ENCODE results near the gene ZER1.

Gene ZER1

DNA sequence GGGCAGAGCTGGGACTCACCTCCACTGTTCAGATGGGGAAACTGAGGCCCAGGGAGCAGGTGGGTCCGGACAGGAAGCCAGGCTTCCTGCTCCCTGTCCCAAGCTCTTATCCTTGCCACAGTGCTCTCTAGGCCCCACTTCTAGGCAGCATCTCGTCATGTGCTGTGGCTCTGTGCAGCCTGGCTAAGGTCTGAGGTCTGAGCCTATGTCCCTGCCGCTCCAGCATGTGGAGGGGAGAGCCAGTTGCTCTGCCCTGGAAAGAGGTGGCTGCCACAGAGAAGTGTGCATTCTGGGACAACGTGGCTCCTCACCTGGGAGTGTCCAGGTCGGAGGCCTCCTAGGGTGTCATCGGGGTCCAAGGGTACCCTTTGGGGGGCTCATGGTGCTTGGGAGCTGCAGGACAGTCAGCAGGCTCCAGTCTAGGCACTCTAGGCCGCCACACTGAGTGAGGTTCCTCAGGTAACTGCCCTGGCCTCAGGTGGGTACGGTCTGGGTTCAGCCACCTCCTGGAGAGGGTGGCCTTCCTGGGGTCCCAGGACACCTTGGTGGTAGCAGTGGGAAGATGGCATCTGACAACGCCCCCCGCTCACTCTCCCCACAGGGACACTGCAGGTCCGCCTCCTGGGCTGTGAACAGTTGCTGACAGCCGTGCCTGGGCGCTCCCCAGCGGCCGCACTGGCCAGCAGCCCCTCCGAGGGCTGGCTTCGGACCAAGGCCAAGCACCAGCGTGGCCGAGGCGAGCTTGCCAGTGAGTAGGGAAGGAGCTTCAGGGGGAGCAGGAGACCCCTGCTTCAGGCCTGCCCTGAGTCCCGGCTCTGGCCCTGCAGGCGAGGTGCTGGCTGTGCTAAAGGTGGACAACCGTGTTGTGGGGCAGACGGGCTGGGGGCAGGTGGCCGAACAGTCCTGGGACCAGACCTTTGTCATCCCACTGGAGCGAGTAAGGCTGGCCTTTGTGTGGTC is 59.0 kb downstream of the ZER1 start:
- H2AFZ ChIP-seq (ENCODE audit: low read depth, low read length, severe bottlenecking), result no peak overlapping the region
- no peaks in the 10 kb centered on the region for H3K27me3 ChIP-seq (ENCODE audit: low read length)
- no peak overlapping the region for H3K9ac ChIP-seq (ENCODE audit: low read length)
- no peaks in the 10 kb centered on the region for H3K79me2 ChIP-seq (ENCODE audit: insufficient read depth, low read length)
- no peak overlapping the region for H3K4me2 ChIP-seq (ENCODE audit: low read depth, low read length, poor library complexity, severe bottlenecking)
- H3K9me3 ChIP-seq (ENCODE audit: insufficient read depth, low read length), result no peaks in the 10 kb centered on the region
- no peaks in the 10 kb centered on the region for H3K36me3 ChIP-seq (ENCODE audit: low read length)
- H3K4me3 ChIP-seq (ENCODE audit: insufficient read depth, low read length, poor library complexity, severe bottlenecking), result no peak overlapping the region
- no peak overlapping the region for H3K27ac ChIP-seq (ENCODE audit: low read depth, low read length)
- TF ChIP-seq, protein P1, sequence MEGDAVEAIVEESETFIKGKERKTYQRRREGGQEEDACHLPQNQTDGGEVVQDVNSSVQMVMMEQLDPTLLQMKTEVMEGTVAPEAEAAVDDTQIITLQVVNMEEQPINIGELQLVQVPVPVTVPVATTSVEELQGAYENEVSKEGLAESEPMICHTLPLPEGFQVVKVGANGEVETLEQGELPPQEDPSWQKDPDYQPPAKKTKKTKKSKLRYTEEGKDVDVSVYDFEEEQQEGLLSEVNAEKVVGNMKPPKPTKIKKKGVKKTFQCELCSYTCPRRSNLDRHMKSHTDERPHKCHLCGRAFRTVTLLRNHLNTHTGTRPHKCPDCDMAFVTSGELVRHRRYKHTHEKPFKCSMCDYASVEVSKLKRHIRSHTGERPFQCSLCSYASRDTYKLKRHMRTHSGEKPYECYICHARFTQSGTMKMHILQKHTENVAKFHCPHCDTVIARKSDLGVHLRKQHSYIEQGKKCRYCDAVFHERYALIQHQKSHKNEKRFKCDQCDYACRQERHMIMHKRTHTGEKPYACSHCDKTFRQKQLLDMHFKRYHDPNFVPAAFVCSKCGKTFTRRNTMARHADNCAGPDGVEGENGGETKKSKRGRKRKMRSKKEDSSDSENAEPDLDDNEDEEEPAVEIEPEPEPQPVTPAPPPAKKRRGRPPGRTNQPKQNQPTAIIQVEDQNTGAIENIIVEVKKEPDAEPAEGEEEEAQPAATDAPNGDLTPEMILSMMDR (IDR thresholded peaks at IDR 0.05; ENCODE audit: insufficient read depth, low read length, poor library complexity, severe bottlenecking), result no peak
- TF ChIP-seq EZH2phosphoT487 (conservative IDR thresholded peaks at IDR 0.05; ENCODE audit: low read length), result no peak
- no peaks in the 10 kb centered on the region for H4K20me1 ChIP-seq (ENCODE audit: low read depth, low read length)
- H3F3A ChIP-seq (ENCODE audit: insufficient read depth), result no peaks in the 10 kb centered on the region
- H3K9me2 ChIP-seq (replicated peaks; ENCODE audit: insufficient read depth, low read length), result no peaks in the 10 kb centered on the region

DNA sequence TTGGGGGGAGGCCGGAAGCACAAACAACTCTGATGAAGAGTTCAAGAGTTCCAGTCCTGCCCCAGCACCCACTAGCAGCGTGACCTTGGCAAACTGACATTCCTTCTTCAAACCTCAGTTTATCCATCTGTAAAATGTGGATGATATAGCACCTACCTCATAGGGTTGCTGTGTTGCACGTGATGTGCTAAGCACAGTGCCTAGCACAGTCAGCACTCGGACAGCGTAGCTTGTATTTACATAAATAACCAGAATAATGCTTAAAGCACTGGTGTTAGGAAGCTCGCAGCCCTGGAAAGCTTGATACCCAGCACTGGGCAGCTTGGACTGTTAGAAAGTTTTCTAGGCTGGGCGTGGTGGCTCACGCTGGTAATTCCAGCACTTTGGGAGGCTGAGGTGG is 64.3 kb downstream of the ZER1 start:
- H3K79me2 ChIP-seq (ENCODE audit: insufficient read depth, low read length), result peaks cover 9% of the 10 kb centered on the region; the same call in 1 of the 2 replicates
- H4K20me1 ChIP-seq (ENCODE audit: low read depth, low read length), result no peaks in the 10 kb centered on the region
- H3K27ac ChIP-seq (ENCODE audit: low read depth, low read length), result no peak overlapping the region
- no peaks in the 10 kb centered on the region for H3K9me3 ChIP-seq (ENCODE audit: insufficient read depth, low read length)
- H2AFZ ChIP-seq (ENCODE audit: low read depth, low read length, severe bottlenecking), result no peak overlapping the region
- no peaks in the 10 kb centered on the region for H3K36me3 ChIP-seq (ENCODE audit: low read length)
- H3K9ac ChIP-seq (ENCODE audit: low read length), result no peak overlapping the region
- TF ChIP-seq, protein P1 (IDR thresholded peaks at IDR 0.05; ENCODE audit: insufficient read depth, low read length, poor library complexity, severe bottlenecking), result no peak
- TF ChIP-seq EZH2phosphoT487 (conservative IDR thresholded peaks at IDR 0.05; ENCODE audit: low read length), result no peak
- no peaks in the 10 kb centered on the region for H3F3A ChIP-seq (ENCODE audit: insufficient read depth)
- no peaks in the 10 kb centered on the region for H3K9me2 ChIP-seq (replicated peaks; ENCODE audit: insufficient read depth, low read length)
- no peaks in the 10 kb centered on the region for H3K27me3 ChIP-seq (ENCODE audit: low read length)
- no peak overlapping the region for H3K4me3 ChIP-seq (ENCODE audit: insufficient read depth, low read length, poor library complexity, severe bottlenecking)
- no peak overlapping the region for H3K4me2 ChIP-seq (ENCODE audit: low read depth, low read length, poor library complexity, severe bottlenecking)

DNA sequence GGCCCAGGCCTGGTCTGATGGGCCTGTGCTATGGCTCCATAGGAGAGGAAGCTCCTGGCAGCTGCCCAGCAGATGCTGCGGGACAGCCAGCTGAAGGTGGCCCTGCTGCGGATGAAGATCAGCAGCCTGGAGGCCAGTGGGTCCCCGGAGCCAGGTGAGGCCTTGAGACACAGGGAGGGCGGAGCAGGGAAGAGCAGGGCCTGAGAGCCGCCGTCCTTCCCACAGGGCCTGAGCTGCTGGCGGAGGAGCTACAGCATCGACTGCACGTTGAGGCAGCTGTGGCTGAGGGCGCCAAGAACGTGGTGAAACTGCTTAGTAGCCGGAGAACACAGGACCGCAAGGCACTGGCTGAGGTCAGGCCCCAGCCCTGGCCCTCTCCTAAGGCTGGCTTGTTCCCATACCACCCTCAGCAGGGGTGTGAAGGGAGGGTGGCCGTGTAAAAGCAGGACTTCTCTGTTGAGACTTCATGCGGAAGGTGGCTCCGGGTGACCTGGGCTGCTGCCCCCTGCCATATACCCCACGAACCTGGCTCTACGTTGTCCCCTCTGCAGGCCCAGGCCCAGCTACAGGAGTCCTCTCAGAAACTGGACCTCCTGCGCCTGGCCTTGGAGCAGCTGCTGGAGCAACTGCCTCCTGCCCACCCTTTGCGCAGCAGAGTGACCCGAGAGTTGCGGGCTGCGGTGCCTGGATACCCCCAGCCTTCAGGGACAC is 64.9 kb downstream of the ZER1 start:
- no peak for TF ChIP-seq EZH2phosphoT487 (conservative IDR thresholded peaks at IDR 0.05; ENCODE audit: low read length)
- TF ChIP-seq, protein P1 (IDR thresholded peaks at IDR 0.05; ENCODE audit: insufficient read depth, low read length, poor library complexity, severe bottlenecking), result no peak
- H4K20me1 ChIP-seq (ENCODE audit: low read depth, low read length), result no peaks in the 10 kb centered on the region
- no peaks in the 10 kb centered on the region for H3F3A ChIP-seq (ENCODE audit: insufficient read depth)
- H3K27ac ChIP-seq (ENCODE audit: low read depth, low read length), result no peak overlapping the region
- no peaks in the 10 kb centered on the region for H3K27me3 ChIP-seq (ENCODE audit: low read length)
- no peaks in the 10 kb centered on the region for H3K9me3 ChIP-seq (ENCODE audit: insufficient read depth, low read length)
- H3K9ac ChIP-seq (ENCODE audit: low read length), result no peak overlapping the region
- peaks cover 9% of the 10 kb centered on the region; the same call in 1 of the 2 replicates for H3K79me2 ChIP-seq (ENCODE audit: insufficient read depth, low read length)
- H3K4me2 ChIP-seq (ENCODE audit: low read depth, low read length, poor library complexity, severe bottlenecking), result no peak overlapping the region
- H3K36me3 ChIP-seq (ENCODE audit: low read length), result no peaks in the 10 kb centered on the region
- no peak overlapping the region for H2AFZ ChIP-seq (ENCODE audit: low read depth, low read length, severe bottlenecking)
- H3K4me3 ChIP-seq (ENCODE audit: insufficient read depth, low read length, poor library complexity, severe bottlenecking), result no peak overlapping the region
- H3K9me2 ChIP-seq (replicated peaks; ENCODE audit: insufficient read depth, low read length), result no peaks in the 10 kb centered on the region

Measured in SU-DHL-6 (cell line).